NCI-H524 treated with DMSO at 0.1 percent for 48 hours (cell line): ENCODE measurements around the gene NT5C3B.
"Not testable (repeated sequence)": the region's sequence is repeated elsewhere in the genome, so short reads cannot be mapped to it uniquely, and the experiment has no call there.

Experiments used
- DNase-seq: peaks from one replicate; lab custom pipeline; 2025; lab: John Stamatoyannopoulos, UW

The NT5C3B gene

GRCh38 chr17:41782142-41782541 lies 53.9 kb downstream of the NT5C3B start:
- no peak for DNase-seq

- DNase-seq = no peak
Measured at GRCh38 chr17:41781404-41782110, 54.5 kb downstream of the NT5C3B start.

- no peak for DNase-seq
Measured at GRCh38 chr17:41779954-41780353, 56.1 kb downstream of the NT5C3B start.

GRCh38 chr17:41777574-41778188 lies 58.4 kb downstream of the NT5C3B start:
- peak; percentile 37 for DNase-seq

- no peak for DNase-seq
Measured at GRCh38 chr17:41777157-41777573, 58.9 kb downstream of the NT5C3B start.

GRCh38 chr17:41776262-41776900 lies 59.7 kb downstream of the NT5C3B start:
- not testable (repeated sequence) for DNase-seq

GRCh38 chr17:41775394-41776226 lies 60.4 kb downstream of the NT5C3B start:
- DNase-seq = no peak
